HepG2 (cell line): ENCODE results near the gene KLHDC1. TPM values are rescaled to one million over a fixed set of nuclear protein-coding genes. Genes with fewer than 3 reads are reported as not detected.

Experiments
- HNRNPLL ChIP-seq: fragments of 200-400 bp; formaldehyde crosslinking; IDR thresholded peaks from 2 replicates; pipeline ENCODE4 v1.6.1; 2017; ENCODE audit warnings: mild to moderate bottlenecking, low read depth, low read length; ENCODE audit not compliant: poor library complexity, severe bottlenecking
- MED13 ChIP-seq: sonication (generic); formaldehyde crosslinking; IDR thresholded peaks from 2 replicates; pipeline ENCODE4 v1.5.0; 2020; ENCODE audit warnings: missing genetic modification reagents
- PCBP2 ChIP-seq: fragments of 200-400 bp; formaldehyde crosslinking; optimal IDR thresholded peaks from 2 replicates; pipeline ENCODE3; 2018; ENCODE audit warnings: low read length, low read depth; ENCODE audit not compliant: poor library complexity, severe bottlenecking
- PITX1 ChIP-seq: sonication (generic); formaldehyde crosslinking; IDR thresholded peaks from 2 replicates; pipeline ENCODE4 v1.5.1; 2020; ENCODE audit warnings: mild to moderate bottlenecking, missing genetic modification reagents
- SOX6 ChIP-seq, 2 experiments: fragments of 450-650 bp in 1 of 2; sonication (generic) in 1 of 2; formaldehyde crosslinking in 1 of 2; IDR thresholded peaks; 2 replicates each; pipeline versions ENCODE4 v1.4.0 to v1.6.1; 2017 to 2020; ENCODE audit warnings: antibody characterized with exemption in 1 of 2, mild to moderate bottlenecking in 1 of 2, missing genetic modification reagents in 1 of 2
- U2AF1 ChIP-seq: fragments of 200-400 bp; formaldehyde crosslinking; optimal IDR thresholded peaks from 2 replicates; pipeline ENCODE3; 2017; ENCODE audit warnings: mild to moderate bottlenecking, low read depth, low read length
- ZBTB20 ChIP-seq: sonication (generic); formaldehyde crosslinking; IDR thresholded peaks from 2 replicates; pipeline ENCODE4 v1.8.1; 2023; ENCODE audit warnings: missing genetic modification reagents, low read depth, mild to moderate bottlenecking, borderline replicate concordance
- ZNF101 ChIP-seq: sonication (generic); formaldehyde crosslinking; IDR thresholded peaks from 2 replicates; pipeline ENCODE4 v1.4.0; 2020; ENCODE audit warnings: mild to moderate bottlenecking, low read depth, missing genetic modification reagents, borderline replicate concordance
- ZNF138 ChIP-seq: sonication (generic); formaldehyde crosslinking; IDR thresholded peaks from 2 replicates; pipeline ENCODE4 v1.5.0; 2020; ENCODE audit warnings: mild to moderate bottlenecking, low read depth, missing genetic modification reagents
- ZNF431 ChIP-seq: sonication (generic); formaldehyde crosslinking; IDR thresholded peaks from 2 replicates; pipeline ENCODE4 v1.9.0; 2022; ENCODE audit warnings: missing genetic modification reagents, low read depth, mild to moderate bottlenecking, borderline replicate concordance
- ZNF510 ChIP-seq: sonication (generic); formaldehyde crosslinking; IDR thresholded peaks from 2 replicates; pipeline ENCODE4 v1.4.0; 2020; ENCODE audit warnings: low read depth, mild to moderate bottlenecking, missing genetic modification reagents
- polyA plus RNA-seq, 8 experiments: library from polyadenylated mRNA; depleted of rRNA in 3 of 8; stranded (reverse) in 7 of 8; unstranded in 1 of 8; fragments of >200 nt; fragmentation: Illumina TruSeq in 4 of 8; extraction: Trizol in 4 of 8; gene quantifications; 2 replicates each; pipeline versions ENCODE4 v1.2.1 to v1.2.3, GENCODE V29; 2011 to 2016; ENCODE audit warnings: low read depth in 4 of 8, missing spikeins in 1 of 8, mixed read lengths in 1 of 8; ENCODE audit not compliant: insufficient read depth in 1 of 8
- total RNA-seq, 5 experiments: library from RNA; depleted of rRNA; stranded (reverse); fragments of >200 nt; fragmentation: Illumina TruSeq; extraction: Trizol; gene quantifications; 2 replicates each; pipeline ENCODE4 v1.2.3, GENCODE V29; 2016; ENCODE audit warnings: low read depth in 1 of 5
- TF ChIP-seq, protein P1 (sequence below): sonication (generic); formaldehyde crosslinking; IDR thresholded peaks from 2 replicates; pipeline ENCODE4 v1.4.0; 2020; ENCODE audit warnings: mild to moderate bottlenecking, missing genetic modification reagents
- TF ChIP-seq, protein P2 (sequence below): sonication (generic); formaldehyde crosslinking; IDR thresholded peaks from 2 replicates; pipeline ENCODE4; 2020; ENCODE audit warnings: missing genetic modification reagents, mild to moderate bottlenecking, borderline replicate concordance
- TF ChIP-seq, protein P3 (sequence below): sonication (generic); formaldehyde crosslinking; IDR thresholded peaks from 2 replicates; pipeline ENCODE4 v1.8.0; 2022; ENCODE audit warnings: mild to moderate bottlenecking, missing genetic modification reagents, borderline replicate concordance
- TF ChIP-seq, protein P4 (sequence below): sonication (generic); formaldehyde crosslinking; IDR thresholded peaks from 2 replicates; pipeline ENCODE4 v1.5.0; 2020; ENCODE audit warnings: mild to moderate bottlenecking, missing genetic modification reagents, moderate library complexity
- TF ChIP-seq, protein P5 (sequence below): sonication (generic); formaldehyde crosslinking; IDR thresholded peaks from 2 replicates; pipeline ENCODE4 v1.5.0; 2020; ENCODE audit warnings: missing genetic modification reagents, mild to moderate bottlenecking, borderline replicate concordance

The KLHDC1 gene
- total and polyA plus RNA-seq, 2 of the 13 experiments (the other 11 are each of a cell fraction or from before 2014, with no cell fraction given): 0.11 TPM; not detected in 1

DNA sequence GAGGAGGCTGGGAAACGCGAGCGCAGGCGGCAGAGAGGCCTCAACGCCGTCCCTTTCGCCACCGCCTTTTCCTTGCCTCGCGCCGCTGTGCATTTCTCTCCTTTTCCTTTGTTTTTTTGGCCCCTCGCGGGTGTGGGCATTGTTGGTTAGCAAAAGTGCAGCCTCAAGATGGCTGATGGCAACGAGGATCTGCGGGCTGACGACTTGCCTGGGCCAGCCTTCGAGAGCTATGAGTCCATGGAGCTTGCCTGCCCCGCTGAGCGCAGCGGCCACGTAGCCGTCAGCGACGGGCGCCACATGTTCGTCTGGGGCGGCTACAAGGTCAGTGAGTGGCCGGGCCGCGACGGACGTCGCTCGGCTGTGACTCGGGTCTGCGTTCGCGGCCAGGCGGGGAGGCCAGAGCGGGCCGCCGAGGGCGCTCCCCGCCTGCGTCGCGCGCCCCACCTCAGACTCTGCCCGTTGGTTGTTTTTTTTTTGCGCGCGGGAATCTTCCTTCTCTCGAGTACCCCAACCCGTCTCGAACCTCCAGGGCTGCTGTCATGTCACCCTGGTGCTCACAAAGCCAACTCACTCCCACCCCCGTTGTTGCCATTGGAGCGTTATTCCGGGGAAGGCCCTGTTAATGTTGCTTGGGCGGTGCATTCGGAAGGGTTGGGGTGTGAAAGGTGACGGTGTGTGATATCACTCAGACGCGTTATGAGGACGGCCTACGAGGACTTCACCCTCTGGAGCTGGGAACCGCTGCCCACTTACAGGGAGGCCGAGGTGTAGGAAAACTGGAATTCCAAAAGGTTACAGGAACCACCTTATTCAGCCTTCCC, 75.6 kb downstream of the KLHDC1 start (continued):
- TF ChIP-seq, protein P1, sequence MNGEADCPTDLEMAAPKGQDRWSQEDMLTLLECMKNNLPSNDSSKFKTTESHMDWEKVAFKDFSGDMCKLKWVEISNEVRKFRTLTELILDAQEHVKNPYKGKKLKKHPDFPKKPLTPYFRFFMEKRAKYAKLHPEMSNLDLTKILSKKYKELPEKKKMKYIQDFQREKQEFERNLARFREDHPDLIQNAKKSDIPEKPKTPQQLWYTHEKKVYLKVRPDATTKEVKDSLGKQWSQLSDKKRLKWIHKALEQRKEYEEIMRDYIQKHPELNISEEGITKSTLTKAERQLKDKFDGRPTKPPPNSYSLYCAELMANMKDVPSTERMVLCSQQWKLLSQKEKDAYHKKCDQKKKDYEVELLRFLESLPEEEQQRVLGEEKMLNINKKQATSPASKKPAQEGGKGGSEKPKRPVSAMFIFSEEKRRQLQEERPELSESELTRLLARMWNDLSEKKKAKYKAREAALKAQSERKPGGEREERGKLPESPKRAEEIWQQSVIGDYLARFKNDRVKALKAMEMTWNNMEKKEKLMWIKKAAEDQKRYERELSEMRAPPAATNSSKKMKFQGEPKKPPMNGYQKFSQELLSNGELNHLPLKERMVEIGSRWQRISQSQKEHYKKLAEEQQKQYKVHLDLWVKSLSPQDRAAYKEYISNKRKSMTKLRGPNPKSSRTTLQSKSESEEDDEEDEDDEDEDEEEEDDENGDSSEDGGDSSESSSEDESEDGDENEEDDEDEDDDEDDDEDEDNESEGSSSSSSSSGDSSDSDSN (CRISPR knock-in tag): no peak; the same call in none of the 2 replicates
- TF ChIP-seq PCBP2 (no peak), U2AF1 (peak; percentile 87), HNRNPLL (peak; percentile 6), ZNF431 (CRISPR knock-in tag) (no peak), ZNF510 (no peak), SOX6 (IDR thresholded peaks at IDR 0.05) (no peak), SOX6 (CRISPR knock-in tag; IDR thresholded peaks at IDR 0.05) (no peak), ZNF101 (no peak), PITX1 (CRISPR knock-in tag) (no peak), MED13 (CRISPR knock-in tag) (no peak), ZBTB20 (CRISPR knock-in tag) (no peak), ZNF138 (CRISPR knock-in tag) (0 out of 2 replicates have a peak, but pooled peaks have one; percentile 71)
- TF ChIP-seq, protein P2, sequence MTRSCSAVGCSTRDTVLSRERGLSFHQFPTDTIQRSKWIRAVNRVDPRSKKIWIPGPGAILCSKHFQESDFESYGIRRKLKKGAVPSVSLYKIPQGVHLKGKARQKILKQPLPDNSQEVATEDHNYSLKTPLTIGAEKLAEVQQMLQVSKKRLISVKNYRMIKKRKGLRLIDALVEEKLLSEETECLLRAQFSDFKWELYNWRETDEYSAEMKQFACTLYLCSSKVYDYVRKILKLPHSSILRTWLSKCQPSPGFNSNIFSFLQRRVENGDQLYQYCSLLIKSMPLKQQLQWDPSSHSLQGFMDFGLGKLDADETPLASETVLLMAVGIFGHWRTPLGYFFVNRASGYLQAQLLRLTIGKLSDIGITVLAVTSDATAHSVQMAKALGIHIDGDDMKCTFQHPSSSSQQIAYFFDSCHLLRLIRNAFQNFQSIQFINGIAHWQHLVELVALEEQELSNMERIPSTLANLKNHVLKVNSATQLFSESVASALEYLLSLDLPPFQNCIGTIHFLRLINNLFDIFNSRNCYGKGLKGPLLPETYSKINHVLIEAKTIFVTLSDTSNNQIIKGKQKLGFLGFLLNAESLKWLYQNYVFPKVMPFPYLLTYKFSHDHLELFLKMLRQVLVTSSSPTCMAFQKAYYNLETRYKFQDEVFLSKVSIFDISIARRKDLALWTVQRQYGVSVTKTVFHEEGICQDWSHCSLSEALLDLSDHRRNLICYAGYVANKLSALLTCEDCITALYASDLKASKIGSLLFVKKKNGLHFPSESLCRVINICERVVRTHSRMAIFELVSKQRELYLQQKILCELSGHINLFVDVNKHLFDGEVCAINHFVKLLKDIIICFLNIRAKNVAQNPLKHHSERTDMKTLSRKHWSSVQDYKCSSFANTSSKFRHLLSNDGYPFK (CRISPR knock-in tag): peak; percentile 78
- TF ChIP-seq, protein P3, sequence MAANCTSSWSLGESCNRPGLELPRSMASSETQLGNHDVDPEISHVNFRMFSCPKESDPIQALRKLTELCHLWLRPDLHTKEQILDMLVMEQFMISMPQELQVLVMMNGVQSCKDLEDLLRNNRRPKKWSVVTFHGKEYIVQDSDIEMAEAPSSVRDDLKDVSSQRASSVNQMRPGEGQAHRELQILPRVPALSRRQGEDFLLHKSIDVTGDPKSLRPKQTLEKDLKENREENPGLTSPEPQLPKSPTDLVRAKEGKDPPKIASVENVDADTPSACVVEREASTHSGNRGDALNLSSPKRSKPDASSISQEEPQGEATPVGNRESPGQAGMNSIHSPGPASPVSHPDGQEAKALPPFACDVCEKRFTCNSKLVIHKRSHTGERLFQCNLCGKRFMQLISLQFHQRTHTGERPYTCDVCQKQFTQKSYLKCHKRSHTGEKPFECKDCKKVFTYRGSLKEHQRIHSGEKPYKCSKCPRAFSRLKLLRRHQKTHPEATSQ (CRISPR knock-in tag): no peak; the same call in 1 of the 2 replicates
- TF ChIP-seq, protein P4, sequence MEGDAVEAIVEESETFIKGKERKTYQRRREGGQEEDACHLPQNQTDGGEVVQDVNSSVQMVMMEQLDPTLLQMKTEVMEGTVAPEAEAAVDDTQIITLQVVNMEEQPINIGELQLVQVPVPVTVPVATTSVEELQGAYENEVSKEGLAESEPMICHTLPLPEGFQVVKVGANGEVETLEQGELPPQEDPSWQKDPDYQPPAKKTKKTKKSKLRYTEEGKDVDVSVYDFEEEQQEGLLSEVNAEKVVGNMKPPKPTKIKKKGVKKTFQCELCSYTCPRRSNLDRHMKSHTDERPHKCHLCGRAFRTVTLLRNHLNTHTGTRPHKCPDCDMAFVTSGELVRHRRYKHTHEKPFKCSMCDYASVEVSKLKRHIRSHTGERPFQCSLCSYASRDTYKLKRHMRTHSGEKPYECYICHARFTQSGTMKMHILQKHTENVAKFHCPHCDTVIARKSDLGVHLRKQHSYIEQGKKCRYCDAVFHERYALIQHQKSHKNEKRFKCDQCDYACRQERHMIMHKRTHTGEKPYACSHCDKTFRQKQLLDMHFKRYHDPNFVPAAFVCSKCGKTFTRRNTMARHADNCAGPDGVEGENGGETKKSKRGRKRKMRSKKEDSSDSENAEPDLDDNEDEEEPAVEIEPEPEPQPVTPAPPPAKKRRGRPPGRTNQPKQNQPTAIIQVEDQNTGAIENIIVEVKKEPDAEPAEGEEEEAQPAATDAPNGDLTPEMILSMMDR: peak; percentile 14; the same call in 1 of the 2 replicates
- TF ChIP-seq, protein P5, sequence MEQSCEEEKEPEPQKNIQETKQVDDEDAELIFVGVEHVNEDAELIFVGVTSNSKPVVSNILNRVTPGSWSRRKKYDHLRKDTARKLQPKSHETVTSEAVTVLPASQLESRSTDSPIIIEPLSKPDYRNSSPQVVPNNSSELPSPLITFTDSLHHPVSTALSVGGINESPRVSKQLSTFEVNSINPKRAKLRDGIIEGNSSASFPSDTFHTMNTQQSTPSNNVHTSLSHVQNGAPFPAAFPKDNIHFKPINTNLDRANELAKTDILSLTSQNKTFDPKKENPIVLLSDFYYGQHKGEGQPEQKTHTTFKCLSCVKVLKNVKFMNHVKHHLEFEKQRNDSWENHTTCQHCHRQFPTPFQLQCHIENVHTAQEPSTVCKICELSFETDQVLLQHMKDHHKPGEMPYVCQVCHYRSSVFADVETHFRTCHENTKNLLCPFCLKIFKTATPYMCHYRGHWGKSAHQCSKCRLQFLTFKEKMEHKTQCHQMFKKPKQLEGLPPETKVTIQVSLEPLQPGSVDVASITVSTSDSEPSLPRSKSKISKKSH (CRISPR knock-in tag): 0 out of 2 replicates have a peak, but pooled peaks have one; percentile 46
